Subcutaneous adipose tissue (tissue), 4 donors: ENCODE measurements around the gene STARD13. TPM values are rescaled to one million over a fixed set of nuclear protein-coding genes. Genes with fewer than 3 reads are reported as not detected.

Experiments used
- total RNA-seq, 4 donors: library from RNA; depleted of rRNA; stranded (reverse); fragments of >200 nt; gene quantifications; one replicate each; pipeline ENCODE4 v1.1.0, GENCODE V29; 2016
- TF ChIP-seq, protein P1 (sequence below): fragments of 450-650 bp; IDR thresholded peaks from one replicate; pipeline ENCODE4 v1.5.1; 2016; ENCODE audit warnings: low read depth, mild to moderate bottlenecking, control low read depth, antibody characterized with exemption, moderate library complexity

Gene STARD13
- total RNA-seq, 4 donors from 2014 or later = 42.9 to 67.8 (median 55.3) TPM

DNA sequence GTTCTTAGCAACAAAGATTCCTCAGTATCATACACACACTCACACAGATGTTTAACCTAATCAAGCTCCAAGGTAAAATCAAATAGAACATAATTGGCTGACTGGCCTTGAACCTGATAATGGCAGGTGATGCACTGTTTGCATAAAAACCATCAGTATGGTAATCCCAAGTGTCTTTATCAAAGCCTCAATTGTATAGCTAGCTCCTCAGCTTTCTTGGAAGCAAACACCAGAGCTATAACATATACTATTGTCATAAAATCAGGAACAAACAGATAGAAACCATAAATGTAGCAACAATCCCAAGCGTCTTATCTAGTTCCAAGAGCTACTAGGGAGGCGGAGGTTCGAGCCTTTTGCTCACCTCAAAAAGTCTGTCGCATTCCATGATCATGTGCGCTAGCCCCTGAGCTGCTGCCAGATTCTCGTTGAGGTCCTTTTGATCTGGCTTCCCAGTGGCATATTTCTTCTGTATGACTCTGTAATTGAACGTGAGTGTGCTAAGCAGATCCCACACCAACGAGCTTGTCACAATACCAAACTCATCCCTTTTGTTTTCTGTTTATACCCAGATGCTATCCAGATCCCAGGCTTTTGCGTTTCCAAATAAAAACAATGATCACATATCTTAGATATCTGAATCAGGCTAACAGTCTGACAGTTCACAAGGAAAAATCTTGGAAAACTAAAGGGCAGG lies 174.0 kb downstream of the STARD13 start:
- TF ChIP-seq, protein P1, sequence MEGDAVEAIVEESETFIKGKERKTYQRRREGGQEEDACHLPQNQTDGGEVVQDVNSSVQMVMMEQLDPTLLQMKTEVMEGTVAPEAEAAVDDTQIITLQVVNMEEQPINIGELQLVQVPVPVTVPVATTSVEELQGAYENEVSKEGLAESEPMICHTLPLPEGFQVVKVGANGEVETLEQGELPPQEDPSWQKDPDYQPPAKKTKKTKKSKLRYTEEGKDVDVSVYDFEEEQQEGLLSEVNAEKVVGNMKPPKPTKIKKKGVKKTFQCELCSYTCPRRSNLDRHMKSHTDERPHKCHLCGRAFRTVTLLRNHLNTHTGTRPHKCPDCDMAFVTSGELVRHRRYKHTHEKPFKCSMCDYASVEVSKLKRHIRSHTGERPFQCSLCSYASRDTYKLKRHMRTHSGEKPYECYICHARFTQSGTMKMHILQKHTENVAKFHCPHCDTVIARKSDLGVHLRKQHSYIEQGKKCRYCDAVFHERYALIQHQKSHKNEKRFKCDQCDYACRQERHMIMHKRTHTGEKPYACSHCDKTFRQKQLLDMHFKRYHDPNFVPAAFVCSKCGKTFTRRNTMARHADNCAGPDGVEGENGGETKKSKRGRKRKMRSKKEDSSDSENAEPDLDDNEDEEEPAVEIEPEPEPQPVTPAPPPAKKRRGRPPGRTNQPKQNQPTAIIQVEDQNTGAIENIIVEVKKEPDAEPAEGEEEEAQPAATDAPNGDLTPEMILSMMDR = no peak

- TF ChIP-seq, protein P1 = no peak
Measured at GRCh38 chr13:33110713-33111413, 174.7 kb downstream of the STARD13 start.

DNA sequence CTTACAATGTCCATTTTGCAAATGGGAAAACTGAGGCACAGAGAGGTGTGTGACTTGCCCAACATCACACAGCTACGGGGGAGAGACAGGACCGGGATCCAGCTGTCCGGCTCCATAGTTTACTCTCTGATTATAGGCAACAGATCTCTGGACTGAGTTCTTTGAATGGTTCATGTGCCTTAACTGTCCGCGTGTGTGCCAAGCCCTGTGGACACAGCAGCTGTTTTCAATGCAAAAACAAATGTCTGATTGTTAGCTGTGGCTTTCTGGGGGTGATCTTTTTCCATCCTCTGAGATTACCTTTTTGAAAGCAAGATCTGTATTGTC lies 175.2 kb downstream of the STARD13 start:
- TF ChIP-seq, protein P1 = no peak

DNA sequence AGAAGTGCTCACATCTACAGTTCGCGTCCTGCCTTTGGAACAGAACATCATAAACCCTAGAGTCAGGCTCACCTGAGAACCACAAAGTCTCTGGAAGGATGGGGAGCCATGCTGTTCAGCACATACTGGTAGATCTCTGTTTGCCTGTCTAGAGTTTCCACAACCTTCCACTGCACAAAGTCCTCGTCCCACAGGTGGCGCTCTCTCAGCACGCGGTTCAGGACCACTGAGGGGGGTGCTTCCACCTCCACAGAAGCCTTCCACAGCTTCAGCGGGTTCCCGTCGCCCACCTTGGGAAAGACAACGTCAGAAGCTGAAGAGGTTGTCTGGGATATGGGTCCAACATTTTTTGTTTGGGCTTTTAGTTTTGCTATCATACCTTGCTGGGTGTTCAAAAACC lies 175.8 kb downstream of the STARD13 start:
- TF ChIP-seq, protein P1 = no peak

DNA sequence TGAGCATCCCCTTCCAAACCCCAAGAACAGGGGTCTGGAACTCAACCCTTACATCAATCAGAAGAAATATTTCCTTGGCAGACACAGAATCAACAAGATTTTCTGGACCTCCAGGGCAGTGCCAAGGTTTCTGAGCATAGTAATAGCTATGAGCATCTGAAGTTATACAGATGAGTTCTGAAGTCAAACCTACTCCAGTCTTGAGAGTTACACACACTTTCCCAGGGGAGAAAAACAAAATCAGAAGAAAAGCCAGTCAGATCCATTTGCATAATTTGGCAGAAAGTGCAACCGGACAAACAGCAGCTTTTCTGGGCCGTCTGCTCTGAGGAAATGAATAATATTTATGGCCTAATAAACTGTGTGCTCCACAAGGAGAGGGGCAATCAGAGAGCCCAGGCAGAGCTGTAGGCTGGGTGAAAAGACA lies 176.3 kb downstream of the STARD13 start:
- TF ChIP-seq, protein P1 = no peak

DNA sequence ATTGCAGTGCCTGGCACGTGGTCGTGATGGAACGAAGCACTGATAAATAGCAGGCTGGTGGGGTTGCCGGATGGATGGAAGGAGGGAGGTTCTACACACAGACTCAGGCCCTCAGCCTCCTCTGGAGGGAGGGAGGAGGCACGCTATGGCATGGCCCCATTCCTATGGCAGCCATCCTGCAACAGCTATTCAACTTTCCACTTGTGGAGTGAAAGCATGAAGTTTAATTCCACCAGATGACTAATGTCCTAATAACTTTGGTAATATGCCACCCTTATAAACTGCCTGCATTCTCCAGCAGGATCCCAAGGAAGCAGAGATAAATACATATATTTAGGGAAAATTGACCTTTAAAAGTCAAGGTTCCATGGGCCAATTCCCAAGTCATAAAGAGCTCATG lies 176.9 kb downstream of the STARD13 start:
- TF ChIP-seq, protein P1 = no peak

GRCh38 chr13:33107361-33107760 lies 178.2 kb downstream of the STARD13 start:
- TF ChIP-seq, protein P1 = no peak
